GM19463 (cell line): ENCODE results near the gene PCSK4.
"Not testable (repeated sequence)": the region's sequence is repeated elsewhere in the genome, so short reads cannot be mapped to it uniquely, and the experiment has no call there.

Experiments
- ATAC-seq: cut with Tn5 transposase; IDR thresholded peaks from one replicate; pipeline ENCODE4 v1.9.1; 2021; ENCODE audit warnings: mild to moderate bottlenecking, moderate library complexity; ENCODE audit not compliant: unreplicated experiment

PCSK4 gene

GRCh38 chr19:1489463-1490310 is 463 bp downstream of the PCSK4 start:
- ATAC-seq = no peak

DNA sequence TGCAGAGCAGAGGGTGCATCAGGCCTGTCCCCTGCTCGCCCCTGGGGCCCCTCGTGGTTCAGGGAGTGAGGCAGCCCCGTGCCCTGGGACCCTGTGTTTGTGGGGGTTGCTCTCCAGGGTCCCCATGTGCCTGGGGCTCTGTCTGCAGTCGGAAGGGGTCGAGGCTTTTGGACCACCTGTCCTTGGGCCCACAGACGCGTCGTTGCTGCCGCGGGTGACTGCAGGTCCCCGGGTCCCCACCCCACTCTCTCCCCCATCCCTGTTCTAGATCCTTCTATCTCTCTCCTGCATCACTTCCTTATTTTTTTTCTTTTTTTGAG is 1.9 kb downstream of the PCSK4 start:
- no peak for ATAC-seq

- no peak for ATAC-seq
Observed at GRCh38 chr19:1487576-1488281, 2.4 kb downstream of the PCSK4 start.

GRCh38 chr19:1486720-1487575 is 3.2 kb downstream of the PCSK4 start:
- ATAC-seq = no peak

DNA sequence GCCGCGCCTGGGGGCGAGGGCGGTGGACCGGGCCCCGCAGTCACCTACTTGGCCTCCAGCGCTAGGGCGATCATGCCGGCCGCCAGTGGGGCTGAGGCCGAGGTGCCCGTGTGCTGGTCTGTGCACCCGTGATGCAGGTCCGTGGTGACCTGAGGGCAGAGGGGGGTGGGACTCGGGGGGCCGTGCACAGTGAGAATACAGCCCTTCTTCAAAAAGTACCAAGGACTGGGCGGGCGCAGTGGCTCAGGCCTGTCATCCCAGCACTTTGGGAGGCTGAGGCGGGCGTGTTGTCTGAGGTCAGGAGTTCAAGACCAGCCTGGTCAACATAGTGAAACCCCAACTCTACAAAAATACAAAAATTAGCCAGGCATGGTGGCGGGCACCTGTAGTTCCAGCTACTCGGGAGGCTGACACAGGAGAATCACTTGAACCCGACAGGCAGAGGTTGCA is 6.1 kb downstream of the PCSK4 start:
- no peak for ATAC-seq

- ATAC-seq = no peak
Observed at GRCh38 chr19:1483131-1483978, 6.8 kb downstream of the PCSK4 start.

DNA sequence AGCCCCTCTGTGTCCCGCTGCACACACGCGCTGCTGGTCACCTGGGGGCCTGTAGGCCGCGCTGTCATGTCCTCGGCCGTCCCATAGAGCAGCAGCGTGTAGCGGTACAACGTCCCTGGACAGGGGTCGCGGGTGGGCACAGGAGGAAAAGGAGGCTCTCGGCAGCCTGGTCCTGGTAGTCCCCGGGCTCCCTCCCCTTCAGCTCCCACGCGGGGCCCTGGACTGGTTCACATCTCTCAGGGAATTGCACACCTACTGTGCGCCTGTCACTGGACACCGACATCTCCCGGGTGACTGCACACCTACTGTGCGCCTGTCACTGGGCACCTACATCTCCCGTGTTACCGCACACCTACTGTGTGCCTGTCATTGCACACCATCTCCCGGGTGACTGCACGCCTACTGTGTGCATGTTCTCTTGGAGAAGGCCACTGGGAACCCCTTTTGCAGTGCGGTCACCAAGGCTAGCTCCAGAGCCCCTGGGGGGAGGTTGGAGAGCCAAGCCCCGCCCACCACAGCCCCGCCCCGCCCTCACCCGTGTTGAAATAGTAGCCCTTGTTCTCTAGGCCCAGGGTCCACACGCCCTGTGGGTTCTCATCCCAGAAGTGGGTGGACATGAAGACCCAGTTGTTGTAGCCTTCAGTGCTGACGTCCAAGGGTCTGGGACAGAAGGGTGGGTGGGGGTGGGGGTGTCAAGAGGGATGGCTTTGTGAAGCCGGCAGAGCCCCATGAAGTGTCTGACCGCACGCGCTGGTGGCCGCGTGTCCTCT is 7.6 kb downstream of the PCSK4 start:
- ATAC-seq = no peak

DNA sequence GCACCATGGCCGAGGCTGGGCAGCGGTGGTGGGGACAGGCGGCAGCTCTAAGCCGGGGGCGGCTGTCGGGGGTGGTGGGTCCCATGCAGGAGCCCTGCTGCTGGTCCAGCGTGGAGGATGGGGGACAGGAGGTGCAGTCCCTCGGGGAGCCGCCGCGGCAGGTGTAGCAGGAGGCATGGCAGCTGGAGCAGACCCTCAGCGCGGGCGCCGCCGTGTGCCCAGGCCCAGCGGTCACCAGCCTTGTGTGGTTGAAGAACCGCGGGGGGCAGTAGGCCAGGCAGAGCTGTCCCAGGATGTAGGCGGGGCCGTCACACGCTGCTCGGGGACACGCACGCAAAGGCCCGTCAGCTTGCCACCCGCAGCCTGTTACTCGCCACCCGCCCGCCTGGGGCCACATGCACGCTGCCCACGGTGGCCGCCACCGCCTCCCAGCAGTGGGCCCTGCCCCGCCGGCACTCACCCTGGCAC is 8.2 kb downstream of the PCSK4 start:
- ATAC-seq = no peak

DNA sequence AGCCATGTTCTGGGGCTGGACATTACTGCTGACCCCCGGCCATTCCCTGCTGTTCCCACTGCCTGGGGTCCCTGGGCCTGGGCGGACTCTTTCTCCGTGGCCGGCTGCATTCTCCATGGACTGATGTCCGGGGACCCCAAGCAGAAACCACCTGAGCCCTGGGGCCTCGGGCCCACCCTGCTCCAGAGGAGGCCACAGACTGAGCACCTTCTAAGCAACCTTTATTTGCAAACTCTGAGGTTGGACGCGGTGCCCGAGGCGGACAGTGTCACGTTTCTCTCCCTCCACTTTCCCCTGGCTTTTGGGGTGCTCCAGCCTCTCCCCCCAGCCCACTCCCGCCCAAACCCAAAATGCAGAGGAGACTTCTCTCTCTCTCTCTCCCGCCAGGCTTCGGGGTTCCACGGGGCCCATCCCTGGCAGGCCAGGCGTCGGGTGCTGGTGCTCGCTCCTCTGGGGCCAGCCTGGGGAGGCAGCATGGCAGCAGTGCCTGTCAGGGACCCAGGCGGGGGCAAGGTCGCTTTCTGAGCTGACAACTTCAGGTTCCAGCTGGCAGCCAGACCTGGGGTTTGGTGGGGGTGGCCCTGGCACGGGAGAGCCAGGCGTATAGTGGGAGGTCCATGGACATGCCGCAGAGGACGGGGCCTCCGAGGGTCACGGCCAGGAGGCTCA is 8.8 kb downstream of the PCSK4 start:
- ATAC-seq = no peak

DNA sequence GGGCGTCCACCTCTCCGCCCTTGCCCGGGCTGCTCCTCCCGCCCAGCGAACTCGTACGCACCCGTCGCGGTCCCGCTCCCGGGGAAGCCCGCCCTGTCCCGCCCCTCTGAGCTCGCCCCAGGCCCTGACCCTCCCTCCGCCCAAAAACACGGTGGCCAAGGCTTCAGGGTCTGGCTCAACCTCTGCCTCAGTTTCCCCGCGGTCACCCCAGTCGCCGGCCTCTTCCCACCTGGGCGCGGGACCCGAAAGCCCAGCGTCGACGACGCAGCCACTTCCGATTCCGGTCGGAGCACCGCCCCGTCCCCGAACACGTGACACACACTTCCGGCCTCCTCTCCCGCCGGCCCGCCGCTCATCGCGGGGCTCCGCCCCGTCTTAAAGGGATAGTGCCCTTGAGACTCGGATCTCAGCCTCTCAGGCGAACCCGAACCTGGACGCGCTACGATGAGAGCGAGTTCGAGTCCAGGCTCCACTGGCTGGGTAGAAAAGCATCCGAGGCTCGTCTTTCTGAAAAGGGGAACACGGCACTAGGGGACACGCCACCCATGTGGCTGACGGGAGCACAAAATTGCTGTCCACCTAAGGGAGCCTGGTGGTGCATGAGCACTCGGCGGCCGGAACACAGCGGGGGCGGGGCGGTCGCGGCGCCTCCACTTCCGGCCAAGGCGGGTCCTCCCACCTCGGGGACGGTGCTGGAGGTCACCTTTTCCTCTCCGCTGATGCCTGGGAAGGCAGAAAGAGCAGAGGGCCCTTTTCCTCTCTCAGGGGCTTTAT is 11.0 kb downstream of the PCSK4 start, which contains the start of gene C19orf25:
Gene C19orf25, minus strand, starts transcription at position 282 of the 774 bp plus-strand sequence. CDS start 312 bp downstream, outside the sequence.
- peak; percentile 93 for ATAC-seq

DNA sequence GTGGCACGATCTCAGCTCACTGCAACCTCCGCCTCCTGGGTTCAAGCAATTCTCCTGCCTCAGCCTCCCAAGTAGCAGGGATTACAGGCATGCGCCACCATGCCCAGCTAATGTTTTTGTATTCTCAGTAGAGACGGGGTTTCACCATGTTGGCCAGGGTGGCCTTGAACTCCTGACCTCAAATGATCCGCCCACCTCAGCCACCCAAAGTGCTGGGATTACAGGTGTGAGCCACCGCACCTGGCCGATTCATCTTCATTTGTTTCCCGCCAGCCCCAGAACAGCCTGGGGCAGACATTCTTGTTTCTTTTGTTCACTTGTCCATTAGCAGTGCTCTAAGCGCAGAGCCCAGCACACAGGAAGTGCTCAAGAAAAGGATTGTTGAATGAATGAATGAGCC is 13.1 kb downstream of the PCSK4 start:
- ATAC-seq = not testable (repeated sequence)

DNA sequence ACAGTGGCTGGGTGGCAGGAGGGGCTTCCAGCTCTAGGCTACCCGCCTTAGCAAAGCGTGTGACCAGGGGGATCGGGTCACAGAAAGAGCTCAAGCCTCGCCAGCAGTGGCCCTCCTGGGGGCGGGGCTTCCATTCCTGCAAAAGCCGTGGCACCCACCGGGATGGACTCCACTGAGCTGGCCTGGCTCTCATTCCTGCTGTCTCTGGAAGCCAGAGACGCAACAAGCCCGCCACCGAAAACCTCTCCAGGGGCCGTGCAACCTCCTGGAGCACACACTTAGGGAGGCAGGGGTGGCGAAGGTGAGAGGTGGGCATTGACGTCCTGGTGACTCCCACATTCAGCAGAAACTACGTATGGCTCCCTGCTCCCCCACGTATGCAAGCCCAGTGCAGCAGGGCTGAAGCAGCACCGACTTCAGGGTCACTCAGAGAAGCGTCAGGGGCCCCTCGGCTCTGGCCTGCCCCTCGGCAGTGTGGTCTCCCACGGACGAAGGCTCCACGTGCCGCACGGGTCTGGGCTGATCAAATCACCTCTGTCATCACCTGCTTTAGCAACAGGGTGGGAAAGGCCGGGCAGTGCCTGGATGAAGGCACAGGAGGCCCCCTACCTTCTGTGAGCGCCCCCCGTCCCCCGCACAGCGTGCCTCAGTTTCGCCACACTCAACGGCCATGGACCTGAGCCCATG is 14.3 kb downstream of the PCSK4 start:
- ATAC-seq = no peak

GRCh38 chr19:1474765-1475351 is 15.3 kb downstream of the PCSK4 start:
- no peak for ATAC-seq

- no peak for ATAC-seq
Observed at GRCh38 chr19:1474011-1474764, 16.0 kb downstream of the PCSK4 start.

- no peak for ATAC-seq
Observed at GRCh38 chr19:1473085-1473851, 16.9 kb downstream of the PCSK4 start.
